ENCODE data around the gene NKX1-1.

Gene NKX1-1

DNA sequence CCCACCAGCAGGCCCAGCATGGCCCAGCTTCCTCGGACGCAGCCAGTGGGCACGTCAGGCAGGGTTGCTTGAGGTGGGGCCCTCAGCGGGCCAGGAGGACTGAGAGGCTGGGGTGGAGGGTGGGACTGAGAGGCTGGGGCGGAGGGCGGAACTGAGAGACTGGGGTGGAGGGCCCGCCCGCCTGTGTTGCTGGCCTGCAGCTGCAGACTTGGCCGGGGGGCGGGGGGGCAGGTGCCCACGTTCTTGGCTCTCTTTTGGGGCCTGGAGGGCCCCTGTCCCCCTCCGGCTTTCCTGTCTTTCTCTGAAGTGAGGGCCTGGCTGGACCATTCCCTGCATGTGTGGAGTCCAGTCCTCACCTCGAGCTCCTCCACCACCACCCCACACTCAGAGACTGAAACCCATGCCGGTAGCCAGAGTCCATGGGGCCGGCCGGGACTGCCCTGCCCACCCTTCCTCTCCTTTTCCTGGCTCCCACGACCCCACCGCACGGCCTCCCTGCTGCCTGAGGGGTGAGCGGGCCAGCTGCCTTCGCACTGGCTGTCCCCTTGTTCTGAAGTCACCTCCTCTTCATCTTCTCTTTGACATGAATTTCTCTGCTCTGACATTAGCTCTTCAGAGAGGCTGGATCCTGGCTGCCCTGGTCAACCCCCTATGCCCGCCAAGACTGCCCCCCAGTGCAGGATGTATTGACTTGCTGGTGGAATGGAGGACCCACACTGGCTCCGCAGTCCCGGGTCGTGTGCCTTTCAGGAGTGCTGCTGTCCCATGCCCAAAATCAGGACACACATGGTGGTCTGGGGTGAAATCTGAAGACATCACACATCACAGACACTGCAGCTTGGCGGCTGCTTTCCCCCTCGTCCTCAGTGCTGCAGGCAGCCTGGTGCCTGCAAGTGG lies 10.1 kb upstream of the NKX1-1 start:
- DNase-seq, result no peak

GRCh38 chr4:1415681-1415981 lies 9.4 kb upstream of the NKX1-1 start:
- no peak for DNase-seq

DNA sequence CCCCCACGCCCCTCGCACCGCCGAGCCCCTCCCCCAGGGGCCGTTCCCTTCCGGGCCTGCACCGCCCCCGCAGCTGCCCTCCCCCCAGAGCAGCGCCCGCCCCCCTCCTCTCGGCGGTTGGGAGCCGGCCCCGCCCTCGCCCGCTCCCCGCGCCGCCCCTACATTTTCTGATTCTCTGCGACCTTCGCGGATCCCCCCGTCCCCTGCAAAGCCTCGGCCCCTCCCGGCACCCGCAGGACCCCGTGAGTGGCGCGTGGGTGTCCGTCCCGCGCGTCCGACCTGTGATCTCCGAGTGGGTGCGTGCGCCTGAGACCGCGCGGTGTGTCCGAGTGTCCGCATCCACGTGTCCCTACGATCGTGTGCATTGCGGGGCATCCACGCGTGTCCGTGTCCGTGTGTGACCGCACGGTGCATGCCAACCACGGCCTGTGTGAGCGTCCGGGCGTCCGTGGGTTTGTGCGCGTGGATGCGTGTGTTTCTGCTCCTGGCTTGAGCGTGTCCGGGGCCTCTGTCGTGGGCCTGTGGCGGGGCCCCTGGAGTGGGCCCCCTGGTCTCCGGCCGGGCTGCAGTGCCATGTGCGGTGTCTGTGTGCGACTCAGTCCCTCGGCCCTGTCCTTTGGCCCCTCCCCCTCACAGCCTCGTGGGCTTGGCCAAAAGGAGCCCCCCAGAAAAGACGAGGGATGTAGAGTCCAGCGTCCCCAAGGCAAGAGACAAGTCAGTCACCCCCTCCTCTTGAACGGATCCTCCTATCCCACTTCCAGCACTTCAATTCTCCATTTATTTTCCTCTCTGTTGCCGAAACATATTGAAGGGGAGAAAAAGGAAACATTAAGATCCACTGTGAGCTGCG lies 8.8 kb upstream of the NKX1-1 start:
- DNase-seq, result no peak

DNA sequence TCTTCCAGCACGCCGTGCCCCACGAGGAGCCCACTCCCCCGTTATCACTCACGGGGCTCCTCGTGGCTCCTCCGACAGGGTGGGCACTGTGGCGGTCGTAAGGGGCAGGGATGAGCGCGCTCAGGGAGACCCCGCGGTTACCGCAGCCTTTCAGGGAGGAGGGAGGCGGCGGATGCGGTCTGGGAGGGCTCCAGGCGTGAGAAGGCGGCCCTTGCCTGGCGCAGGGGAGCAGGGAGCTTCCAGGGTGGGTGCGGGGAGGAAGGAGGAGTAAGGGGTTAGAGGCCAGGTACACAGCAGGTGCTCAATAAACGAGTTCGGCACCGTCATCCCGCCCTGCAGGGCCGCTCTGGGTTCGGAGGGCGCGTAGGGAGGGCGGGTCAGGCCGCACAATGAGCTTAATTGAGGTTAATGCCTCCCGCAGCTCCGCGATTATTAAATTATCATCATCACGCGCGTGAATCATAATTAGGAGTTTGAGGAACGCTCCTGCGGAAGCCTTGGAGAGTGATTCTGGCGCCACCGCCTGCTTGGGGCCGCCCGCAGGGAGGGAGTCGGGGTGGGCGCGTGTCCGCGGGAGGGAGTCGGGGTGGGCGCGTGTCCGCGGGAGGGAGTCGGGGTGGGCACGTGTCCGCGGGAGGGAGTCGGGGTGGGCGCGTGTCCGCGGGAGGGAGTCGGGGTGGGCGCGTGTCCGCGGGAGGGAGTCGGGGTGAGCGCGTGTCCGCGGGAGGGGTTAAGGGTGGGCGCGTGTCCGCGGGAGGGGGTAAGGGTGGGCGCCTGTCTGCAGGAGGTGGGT lies 7.6 kb upstream of the NKX1-1 start:
- DNase-seq, result no peak

GRCh38 chr4:1413204-1413663 lies 7.0 kb upstream of the NKX1-1 start:
- DNase-seq, result no peak

DNA sequence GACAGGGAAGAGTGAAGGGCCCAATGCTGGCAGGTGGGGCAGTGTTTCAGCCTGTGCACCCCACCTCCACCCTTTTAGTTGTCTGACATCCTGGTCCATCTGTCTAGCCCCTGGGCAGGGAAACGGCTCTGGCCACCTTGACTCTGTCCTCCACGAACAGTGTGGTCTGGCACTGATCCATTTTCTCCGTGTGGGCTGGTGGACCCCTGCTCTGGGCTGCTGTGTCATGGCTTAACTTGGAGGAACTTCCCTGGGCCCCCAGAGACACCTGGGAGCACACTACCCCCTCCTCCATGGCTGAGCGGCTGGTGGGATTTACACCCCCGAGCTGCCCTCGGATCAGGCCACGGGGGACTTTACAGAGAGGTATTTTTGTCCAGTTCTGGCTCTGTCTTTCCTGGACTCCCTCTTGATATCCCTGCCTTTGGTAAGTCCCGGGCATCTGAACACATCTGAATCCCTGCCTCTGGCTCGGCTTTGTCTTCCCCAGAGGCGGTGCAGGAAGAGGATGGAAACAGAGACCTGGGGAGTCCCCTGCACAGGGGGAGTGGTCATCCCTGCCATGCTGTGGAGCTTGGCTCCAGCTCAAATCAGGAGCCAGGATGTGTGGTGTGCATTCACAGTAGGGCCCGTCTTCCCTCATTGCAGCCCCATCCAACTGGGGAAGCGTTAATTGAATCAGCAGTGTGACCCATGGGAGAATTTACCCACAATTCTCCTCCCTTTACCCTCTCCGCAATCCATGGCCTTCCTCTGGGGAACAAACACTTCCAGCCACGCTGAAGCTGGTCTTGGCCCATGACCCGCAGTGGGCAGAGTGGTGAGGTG lies 6.3 kb upstream of the NKX1-1 start:
- no peak for DNase-seq

DNA sequence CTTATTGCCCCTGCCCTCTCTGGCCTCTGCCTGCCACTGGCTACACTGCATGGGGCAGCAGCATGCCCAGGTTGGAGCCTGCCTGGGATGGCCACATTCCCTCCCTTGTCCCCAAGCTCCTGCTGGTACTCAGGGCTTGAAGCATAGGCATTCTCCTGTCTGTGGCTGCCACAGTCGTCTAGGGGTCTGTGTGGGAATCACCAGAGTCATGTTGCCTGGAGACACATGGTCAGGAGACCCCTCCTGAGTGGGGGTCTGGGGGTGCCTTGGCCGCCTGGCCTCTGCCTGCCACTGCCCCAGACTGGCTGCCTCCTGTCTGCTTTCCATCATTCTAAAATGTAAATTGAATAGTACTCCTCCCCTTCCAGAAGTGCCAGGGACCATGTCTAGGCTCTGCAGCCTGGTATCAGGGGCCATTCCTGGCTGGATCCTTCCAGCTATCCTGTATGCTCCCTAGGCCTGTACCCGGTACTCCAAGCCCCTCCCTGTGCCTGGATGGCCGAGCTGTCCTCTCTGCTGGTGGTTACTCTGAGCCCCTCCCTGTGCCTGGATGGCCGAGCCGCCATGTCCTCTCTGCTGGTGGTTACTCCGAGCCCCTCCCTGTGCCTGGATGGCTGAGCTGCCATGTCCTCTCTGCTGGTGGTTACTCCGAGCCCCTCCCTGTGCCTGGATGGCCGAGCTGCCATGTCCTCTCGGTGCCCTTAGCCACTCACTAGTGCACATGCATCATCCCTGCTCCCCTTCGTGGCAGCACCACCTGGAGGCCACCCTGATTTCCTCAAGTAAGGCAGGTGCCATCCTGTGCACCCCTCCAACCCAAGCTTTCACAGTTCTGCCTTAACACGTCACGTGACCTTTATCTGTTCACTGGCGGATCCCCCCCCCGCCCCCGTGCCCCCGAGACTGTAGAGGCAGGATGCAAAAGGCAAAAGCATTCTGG lies 5.5 kb upstream of the NKX1-1 start:
- no peak for DNase-seq

DNA sequence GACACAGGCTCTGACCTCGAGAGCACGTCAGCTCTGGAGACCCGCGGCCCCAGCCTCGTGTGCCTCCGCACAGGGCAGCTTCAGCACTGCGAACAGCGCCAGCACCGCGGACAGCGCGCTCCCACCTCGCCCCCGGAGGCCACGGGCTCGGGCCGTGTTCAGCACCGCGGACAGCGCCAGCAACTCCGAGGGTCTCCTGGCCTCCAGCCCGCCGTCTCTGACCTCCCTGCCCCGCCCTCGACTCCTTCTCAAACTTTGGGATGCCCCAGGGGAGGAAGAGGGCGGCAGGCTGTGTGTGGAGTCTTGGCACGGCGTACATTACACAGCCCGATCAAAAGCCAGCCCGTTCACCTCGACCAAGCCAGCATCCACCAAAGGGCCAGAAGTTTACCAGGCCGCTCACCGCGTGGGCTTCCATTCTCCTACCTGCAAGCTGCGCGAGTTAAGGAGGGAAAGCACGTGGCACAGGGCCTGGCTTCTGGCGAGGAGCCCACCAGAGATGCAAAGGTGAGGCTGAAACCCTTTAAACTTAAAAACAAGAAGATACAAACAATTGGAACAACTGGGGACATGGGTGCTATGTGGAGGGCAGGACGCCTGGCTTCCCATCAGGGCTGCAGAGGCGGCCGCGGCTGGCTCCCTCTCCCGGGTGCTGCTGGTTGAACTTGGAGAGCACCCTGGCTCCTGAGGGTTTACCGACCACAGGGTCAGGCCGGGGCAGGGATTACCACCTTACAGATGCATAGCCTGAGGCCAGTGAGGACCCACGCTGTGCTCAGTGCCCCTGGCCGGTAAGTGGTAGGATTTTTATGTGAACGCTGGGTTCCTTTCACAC lies 4.5 kb upstream of the NKX1-1 start:
- DNase-seq, result peak in 1 of 5 experiments; percentile 39

GRCh38 chr4:1409491-1410425 lies 3.5 kb upstream of the NKX1-1 start:
- no peak for DNase-seq

DNA sequence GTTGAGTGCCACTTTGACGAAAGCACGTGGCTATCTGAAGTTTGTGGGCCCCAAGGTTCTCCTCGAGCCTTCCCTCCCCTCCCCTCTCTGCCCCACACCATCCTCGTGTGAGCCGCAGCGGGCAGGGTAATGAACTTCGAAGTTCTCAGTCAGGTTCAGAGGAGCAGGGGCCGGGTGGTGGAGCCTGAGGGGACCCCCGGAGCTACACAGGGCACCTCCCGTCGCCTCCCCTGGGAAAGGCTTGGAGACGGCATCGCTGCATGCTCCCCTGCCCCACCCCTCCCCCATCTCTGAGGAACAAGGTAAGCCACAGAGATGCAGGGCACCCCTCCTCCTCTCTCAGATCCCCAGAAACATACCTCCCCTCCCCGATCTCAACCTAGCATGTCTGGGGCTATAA lies 2.8 kb upstream of the NKX1-1 start:
- DNase-seq, result no peak

DNA sequence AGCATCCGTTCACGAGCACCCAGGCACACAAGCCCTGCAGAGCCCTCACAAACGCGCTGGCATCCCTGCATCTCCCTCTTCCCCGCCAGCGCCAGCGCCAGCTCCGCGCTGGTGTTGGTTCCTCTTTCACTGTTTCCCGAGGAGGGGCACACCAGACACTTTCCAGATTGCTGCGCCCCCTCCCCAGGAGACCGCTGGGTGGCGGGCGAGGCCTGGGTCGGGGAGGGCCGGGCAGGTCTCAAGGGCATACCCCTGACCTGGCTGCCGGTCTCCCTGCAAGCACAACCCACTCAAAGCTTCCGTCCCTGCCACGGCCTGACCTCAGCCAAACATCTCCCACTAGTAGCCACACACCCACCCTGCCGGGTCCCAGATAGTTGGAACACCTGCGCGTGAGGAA lies 2.2 kb upstream of the NKX1-1 start:
- DNase-seq, result no peak

DNA sequence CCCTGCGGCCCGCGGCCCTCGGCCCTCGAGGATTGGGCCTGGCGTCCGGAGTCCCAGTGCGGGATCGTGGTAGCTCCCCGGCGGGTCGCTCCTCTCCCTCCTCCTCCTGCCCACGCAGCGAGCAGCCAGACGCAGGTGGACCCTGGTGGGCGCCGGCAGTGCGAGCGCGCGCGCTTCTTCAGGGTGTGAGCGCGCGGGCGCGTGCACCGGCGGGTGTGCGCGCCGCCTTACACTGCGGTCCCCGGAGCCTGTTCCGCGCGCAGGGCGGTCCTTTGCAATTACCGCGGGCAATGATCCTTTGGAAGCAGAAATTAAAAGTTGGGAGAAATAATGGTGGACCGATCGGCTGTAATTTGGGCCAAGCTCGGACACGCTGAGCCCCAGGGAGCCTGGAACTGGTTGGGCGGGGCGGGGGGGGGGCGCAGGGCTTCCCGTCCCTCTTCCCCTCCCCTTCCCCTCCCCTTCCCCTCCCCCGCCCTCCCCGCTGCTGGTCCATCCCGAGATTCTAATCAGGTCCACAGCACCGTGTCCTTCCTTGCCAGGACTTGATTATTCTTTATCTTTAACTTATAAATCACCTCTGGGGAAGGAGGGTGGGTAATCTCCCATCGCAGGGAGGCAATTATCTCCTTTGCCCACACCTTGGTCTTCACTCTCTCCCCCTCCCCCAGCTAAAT lies 1.6 kb upstream of the NKX1-1 start:
- no peak for DNase-seq

GRCh38 chr4:1406981-1407656 lies 877 bp upstream of the NKX1-1 start:
- DNase-seq, result no peak

- no peak for DNase-seq
Measured at GRCh38 chr4:1405636-1406393, 427 bp downstream of the NKX1-1 start.

DNA sequence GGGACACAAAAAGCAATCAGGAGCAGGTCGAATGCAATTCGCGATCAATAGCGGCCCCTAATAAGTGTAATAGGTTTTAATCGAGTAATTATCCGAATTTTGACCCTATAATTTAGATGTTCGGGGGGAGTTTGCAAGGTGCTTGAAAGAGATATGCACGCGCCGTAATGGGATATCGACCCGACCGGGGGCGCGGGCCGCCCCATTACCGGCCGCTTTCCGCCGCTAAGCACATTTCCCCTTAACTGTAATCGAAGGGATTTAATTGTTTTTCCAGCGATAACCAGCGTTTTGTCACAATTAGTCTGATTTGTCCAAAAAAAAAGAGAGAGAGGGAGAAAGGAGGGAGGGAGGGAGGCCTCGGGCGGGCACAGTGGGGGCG lies 997 bp downstream of the NKX1-1 start:
- no peak for DNase-seq

DNA sequence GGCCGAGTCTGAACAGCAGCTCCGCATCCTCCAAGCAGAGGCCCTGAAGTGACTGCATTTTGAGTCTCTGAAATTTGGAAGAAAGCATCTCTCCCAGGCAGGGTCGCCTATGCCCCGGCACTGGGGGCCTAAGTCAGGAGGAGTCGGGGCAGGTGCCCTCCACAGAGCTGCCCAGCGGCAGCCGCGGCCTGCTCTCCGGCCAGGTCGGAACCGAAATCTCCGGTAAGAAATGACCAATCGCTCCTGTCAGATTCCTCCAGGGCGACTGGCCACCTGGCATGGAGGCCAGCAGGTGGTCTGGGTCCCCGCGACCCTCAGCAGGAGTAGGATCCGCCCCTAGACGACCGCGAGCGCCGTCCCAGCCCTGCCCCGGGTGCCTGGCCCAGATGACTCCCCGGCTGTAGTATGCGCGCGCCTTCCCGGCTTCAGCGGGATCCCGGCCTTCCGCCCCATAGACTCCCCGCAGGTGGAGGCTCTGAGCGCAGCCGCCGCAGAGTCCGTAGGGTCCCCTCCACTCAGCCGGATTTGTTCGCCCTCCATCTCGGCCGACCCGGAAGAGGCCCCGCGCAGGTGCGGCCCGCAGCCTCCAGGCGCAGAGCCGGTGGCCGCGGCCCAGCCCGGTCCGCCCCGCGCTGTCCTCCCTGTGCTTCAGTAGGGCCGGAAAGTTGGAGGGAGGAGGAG lies 1.5 kb downstream of the NKX1-1 start:
- no peak for DNase-seq

All from T-helper 2 cell (primary cell).